PC-3 (cell line): ENCODE measurements around the gene ATOX1.

Experiments
- EZH2 ChIP-seq: fragments of 300-600 bp; sonication (generic); IDR thresholded peaks from one replicate; pipeline ENCODE4 v1.6.1; 2017; ENCODE audit warnings: antibody characterized with exemption, mild to moderate bottlenecking, low read length; ENCODE audit not compliant: unreplicated experiment
- EZH2phosphoT487 ChIP-seq: fragments of 300-600 bp; sonication (generic); IDR thresholded peaks from 2 replicates; pipeline ENCODE4 v1.6.1; 2018; ENCODE audit warnings: mild to moderate bottlenecking, antibody characterized with exemption, low read length, borderline replicate concordance
- TF ChIP-seq, protein P1 (sequence below): fragments of 300-600 bp; sonication (generic); conservative IDR thresholded peaks from 2 replicates; pipeline ENCODE4 v1.5.1; 2017; ENCODE audit warnings: antibody characterized with exemption, low read depth, mild to moderate bottlenecking, low read length

DNA sequence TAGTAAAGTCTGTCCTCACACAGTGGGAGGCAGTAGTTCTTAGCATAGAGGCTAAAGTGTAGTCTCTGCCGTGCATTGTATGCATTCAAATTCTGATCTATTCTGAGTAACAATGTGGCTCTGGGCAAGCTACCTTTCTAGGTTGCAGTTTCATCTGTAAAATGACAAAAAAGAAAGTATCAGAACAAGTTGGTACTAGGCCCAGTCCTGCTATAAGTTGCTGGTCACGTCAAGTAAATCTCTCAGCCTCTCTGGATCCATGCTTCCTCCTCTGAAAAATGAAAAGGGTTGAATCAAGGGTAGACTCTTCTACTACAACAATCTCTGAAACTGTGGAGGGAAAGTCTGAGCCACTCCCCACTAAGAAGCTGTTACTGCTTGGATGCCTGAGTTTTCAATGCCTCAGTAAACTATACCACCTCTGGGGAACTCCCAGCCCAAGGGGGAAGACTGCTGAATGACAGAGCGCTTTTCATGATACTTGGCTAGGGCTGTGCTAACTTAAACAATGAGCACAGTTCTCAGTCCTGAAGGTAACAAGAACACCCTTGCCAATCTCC is 37.3 kb downstream of the ATOX1 start:
- TF ChIP-seq EZH2: no peak
- TF ChIP-seq, protein P1, sequence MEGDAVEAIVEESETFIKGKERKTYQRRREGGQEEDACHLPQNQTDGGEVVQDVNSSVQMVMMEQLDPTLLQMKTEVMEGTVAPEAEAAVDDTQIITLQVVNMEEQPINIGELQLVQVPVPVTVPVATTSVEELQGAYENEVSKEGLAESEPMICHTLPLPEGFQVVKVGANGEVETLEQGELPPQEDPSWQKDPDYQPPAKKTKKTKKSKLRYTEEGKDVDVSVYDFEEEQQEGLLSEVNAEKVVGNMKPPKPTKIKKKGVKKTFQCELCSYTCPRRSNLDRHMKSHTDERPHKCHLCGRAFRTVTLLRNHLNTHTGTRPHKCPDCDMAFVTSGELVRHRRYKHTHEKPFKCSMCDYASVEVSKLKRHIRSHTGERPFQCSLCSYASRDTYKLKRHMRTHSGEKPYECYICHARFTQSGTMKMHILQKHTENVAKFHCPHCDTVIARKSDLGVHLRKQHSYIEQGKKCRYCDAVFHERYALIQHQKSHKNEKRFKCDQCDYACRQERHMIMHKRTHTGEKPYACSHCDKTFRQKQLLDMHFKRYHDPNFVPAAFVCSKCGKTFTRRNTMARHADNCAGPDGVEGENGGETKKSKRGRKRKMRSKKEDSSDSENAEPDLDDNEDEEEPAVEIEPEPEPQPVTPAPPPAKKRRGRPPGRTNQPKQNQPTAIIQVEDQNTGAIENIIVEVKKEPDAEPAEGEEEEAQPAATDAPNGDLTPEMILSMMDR: no peak
- TF ChIP-seq EZH2phosphoT487: no peak
